Activated naive CD4-positive, alpha-beta T cell treated with anti-CD3 and anti-CD28 coated beads, Interleukin-2, amount 10 ng/mL, durations not matched to agents 7 days and 5 days (primary cell): ENCODE data around the gene TRIOBP.
"Not testable (repeated sequence)": the region's sequence is repeated elsewhere in the genome, so short reads cannot be mapped to it uniquely, and the experiment has no call there.

ENCODE experiments used
- CTCF ChIA-PET: fragments of 350-600 bp; sonication (Branson Sonifier 250); formaldehyde crosslinking; loops from one replicate; lab custom pipeline; 2021; ENCODE audit warnings: antibody characterized with exemption; lab: Charles Lee
- DNase-seq: peaks from one replicate; pipeline ENCODE4 v3.0.0-alpha.2; 2020
- H3K27ac Mint-ChIP-seq: one replicate; pipeline ENCODE4 v1.8.0; 2021; ENCODE audit warnings: mild to moderate bottlenecking, moderate library complexity, mixed read lengths
- H3K27me3 Mint-ChIP-seq: one replicate; pipeline ENCODE4 v1.8.0; 2021; ENCODE audit warnings: mild to moderate bottlenecking, mixed read lengths
- H3K36me3 Mint-ChIP-seq: one replicate; pipeline ENCODE4 v1.8.0; 2021; ENCODE audit warnings: mixed read lengths
- H3K4me1 Mint-ChIP-seq: one replicate; pipeline ENCODE4 v1.8.0; 2021; ENCODE audit warnings: mixed read lengths
- H3K4me3 Mint-ChIP-seq: one replicate; pipeline ENCODE4 v1.8.0; 2021; ENCODE audit warnings: mild to moderate bottlenecking, moderate library complexity, mixed read lengths
- H3K9me3 Mint-ChIP-seq: one replicate; pipeline ENCODE4 v1.8.0; 2021; ENCODE audit warnings: mixed read lengths

Gene TRIOBP

GRCh38 chr22:37690901-37691504, 5.8 kb upstream of the TRIOBP start:
- no peak overlapping the region for H3K27ac Mint-ChIP-seq
- no peak overlapping the region for H3K4me3 Mint-ChIP-seq
- H3K36me3 Mint-ChIP-seq, result peaks cover 40% of the 10 kb centered on the region
- no peaks in the 10 kb centered on the region for H3K27me3 Mint-ChIP-seq
- CTCF ChIA-PET, result interaction anchor here (1.3 to 1.8 kb wide), 2 partner anchors 10 to 48 kb away, joined by 5 to 6 read pairs; no protein-coding TSS in a partner anchor
- H3K9me3 Mint-ChIP-seq, result no peaks in the 10 kb centered on the region
- DNase-seq, result no peak
- H3K4me1 Mint-ChIP-seq, result peaks cover 24% of the 10 kb centered on the region

GRCh38 chr22:37692627-37693285, 4.1 kb upstream of the TRIOBP start:
- CTCF ChIA-PET, result interaction anchor here (1.3 to 1.8 kb wide), 2 partner anchors 11 to 50 kb away, joined by 5 to 6 read pairs; no protein-coding TSS in a partner anchor
- H3K4me3 Mint-ChIP-seq, result no peak overlapping the region
- peaks cover 34% of the 10 kb centered on the region for H3K36me3 Mint-ChIP-seq
- no peak overlapping the region for H3K27ac Mint-ChIP-seq
- H3K27me3 Mint-ChIP-seq, result no peaks in the 10 kb centered on the region
- no peak for DNase-seq
- no peaks in the 10 kb centered on the region for H3K9me3 Mint-ChIP-seq
- H3K4me1 Mint-ChIP-seq, result peaks cover 23% of the 10 kb centered on the region

DNA sequence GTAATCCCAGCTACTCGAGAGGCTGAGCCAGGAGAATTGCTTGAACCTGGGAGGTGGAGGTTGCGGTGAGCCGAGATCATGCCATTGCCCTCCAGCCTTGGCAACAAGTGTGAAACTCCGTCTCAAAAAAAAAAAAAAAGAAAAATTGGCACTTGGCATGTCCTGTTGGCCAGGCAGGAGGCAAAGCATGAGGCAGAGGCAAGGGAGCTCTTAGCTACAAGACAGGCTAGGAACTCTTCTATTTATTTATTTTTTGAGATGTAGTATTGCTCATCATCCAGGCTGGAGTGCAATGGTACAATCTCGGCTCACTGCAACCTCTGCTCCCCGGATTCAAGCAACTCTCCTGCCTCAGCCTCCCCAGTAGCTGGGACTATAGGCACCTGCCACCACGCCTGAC, 2.7 kb upstream of the TRIOBP start:
- not testable (repeated sequence) for DNase-seq, H3K27me3 Mint-ChIP-seq, H3K4me3 Mint-ChIP-seq, H3K27ac Mint-ChIP-seq, H3K9me3 Mint-ChIP-seq
- Mint-ChIP-seq H3K36me3 (peaks cover 25% of the 10 kb centered on the region), H3K4me1 (peaks cover 15% of the 10 kb centered on the region)
- CTCF ChIA-PET, result interaction anchor here (0.6 to 3.0 kb wide), 2 partner anchors 51 to 1249 kb away, joined by 3 to 10 read pairs; no protein-coding TSS in a partner anchor

DNA sequence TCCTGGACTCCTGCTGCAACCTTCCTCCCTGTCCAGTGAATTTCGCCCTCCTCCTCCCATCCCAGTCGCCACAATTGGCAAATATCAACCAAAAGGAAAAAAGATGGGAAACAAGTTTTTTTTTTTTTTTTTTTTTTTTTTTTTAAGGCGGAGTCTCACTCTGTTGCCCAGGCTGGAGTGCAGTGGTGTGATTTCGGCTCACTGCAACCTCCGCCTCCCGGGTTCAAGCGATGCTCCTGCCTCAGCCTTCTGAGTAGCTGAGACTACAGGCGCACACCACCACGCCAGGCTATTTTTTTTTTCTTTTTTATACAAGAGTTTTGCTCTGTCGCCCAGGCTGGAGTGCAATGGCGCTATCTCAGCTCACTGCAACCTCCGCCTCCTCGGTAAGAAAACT, 590 bp upstream of the TRIOBP start:
- CTCF ChIA-PET, result interaction anchor here (1.3 to 3.0 kb wide), 4 partner anchors 10 to 64 kb away, joined by 3 to 10 read pairs (median 5); partner anchors contain the start of gene NOL12
- H3K4me3 Mint-ChIP-seq, result peak overlapping the region; percentile 46
- H3K27ac Mint-ChIP-seq, result peak overlapping the region; percentile 67
- H3K9me3 Mint-ChIP-seq, H3K27me3 Mint-ChIP-seq, DNase-seq: not testable (repeated sequence)
- peaks cover 15% of the 10 kb centered on the region for H3K4me1 Mint-ChIP-seq
- peaks cover 13% of the 10 kb centered on the region for H3K36me3 Mint-ChIP-seq

DNA sequence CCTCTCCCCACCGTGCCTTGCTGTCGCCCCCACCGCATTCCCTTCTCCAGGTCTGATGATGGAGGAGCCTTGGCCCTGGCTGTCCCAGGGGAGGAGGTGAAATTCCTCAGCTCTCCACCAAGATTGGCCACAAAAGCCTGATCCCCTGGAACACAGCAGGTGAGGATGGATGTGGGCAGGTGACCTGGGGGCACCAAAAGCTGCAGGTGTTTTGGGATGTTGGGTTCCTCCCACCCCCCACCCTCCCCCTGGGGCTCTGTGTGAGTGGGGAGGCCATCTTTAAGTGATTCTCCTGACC, 639 bp downstream of the TRIOBP start:
- Mint-ChIP-seq H3K9me3 (no peaks in the 10 kb centered on the region), H3K36me3 (peaks cover 9% of the 10 kb centered on the region), H3K4me1 (peaks cover 15% of the 10 kb centered on the region), H3K27ac (no peak overlapping the region), H3K4me3 (no peak overlapping the region), H3K27me3 (no peaks in the 10 kb centered on the region)
- CTCF ChIA-PET, result interaction anchor here (2.0 kb wide), 1 partner anchor 54 kb away, joined by 7 read pairs; no protein-coding TSS in a partner anchor
- no peak for DNase-seq

- no peaks in the 10 kb centered on the region for H3K27me3 Mint-ChIP-seq
- H3K27ac Mint-ChIP-seq, result no peak overlapping the region
- H3K4me1 Mint-ChIP-seq, result peaks cover 10% of the 10 kb centered on the region
- no peaks in the 10 kb centered on the region for H3K9me3 Mint-ChIP-seq
- H3K4me3 Mint-ChIP-seq, result no peak overlapping the region
- CTCF ChIA-PET, result no interaction called here
- H3K36me3 Mint-ChIP-seq, result no peaks in the 10 kb centered on the region
- no peak for DNase-seq
These were observed 4.4 kb downstream of the TRIOBP start for GRCh38 chr22:37701141-37701786.

DNA sequence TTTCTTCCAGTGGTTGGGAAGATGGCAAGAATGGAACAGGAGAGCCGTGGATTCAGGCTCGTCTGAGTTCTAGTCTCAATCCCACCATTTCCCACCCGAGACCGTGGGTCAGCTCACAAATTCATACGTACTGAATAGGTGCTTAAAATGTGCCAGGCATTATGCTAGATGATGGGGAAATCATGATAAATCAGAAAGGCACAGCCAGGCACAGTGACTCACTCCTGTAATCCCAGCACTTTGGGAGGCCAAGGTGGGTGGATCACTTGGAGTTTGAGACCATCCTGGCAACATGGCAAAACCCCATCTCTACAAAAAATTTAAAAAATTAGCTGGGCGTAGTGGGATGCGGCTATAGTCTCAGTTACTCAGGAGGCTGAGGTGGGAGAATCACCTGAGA, 7.1 kb downstream of the TRIOBP start:
- no peak overlapping the region for H3K4me3 Mint-ChIP-seq

DNA sequence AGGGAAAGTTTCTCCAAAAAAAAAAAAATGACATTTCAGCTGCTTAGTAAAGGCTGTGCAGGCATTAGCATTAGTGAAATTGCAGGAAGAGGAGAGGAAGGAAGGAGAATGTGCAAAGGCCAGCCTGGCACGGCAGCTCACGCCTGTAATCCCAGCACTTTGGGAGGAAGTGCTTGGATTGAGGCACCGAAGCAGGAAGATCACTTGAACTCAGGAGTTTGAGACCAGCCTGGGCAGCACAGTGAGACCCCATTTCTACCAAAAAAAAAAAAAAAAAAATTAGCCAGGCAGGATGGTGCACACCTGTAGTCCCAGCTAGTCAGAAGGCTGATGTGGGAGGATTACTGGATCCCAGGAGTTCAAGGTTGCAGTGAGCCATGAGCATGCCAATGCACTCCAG, 7.8 kb downstream of the TRIOBP start:
- H3K4me3 Mint-ChIP-seq, result no peak overlapping the region

More for the DNA sequence above, 7.1 kb downstream of the TRIOBP start:
- CTCF ChIA-PET, result interaction anchor here (0.6 to 2.1 kb wide), 2 partner anchors 14 to 97 kb away, joined by 3 to 6 read pairs; no protein-coding TSS in a partner anchor
- no peaks in the 10 kb centered on the region for H3K9me3 Mint-ChIP-seq
- DNase-seq, result no peak
- H3K4me1 Mint-ChIP-seq, result no peaks in the 10 kb centered on the region
- H3K27me3 Mint-ChIP-seq, result no peaks in the 10 kb centered on the region
- H3K36me3 Mint-ChIP-seq, result no peaks in the 10 kb centered on the region
- no peak overlapping the region for H3K27ac Mint-ChIP-seq

DNA sequence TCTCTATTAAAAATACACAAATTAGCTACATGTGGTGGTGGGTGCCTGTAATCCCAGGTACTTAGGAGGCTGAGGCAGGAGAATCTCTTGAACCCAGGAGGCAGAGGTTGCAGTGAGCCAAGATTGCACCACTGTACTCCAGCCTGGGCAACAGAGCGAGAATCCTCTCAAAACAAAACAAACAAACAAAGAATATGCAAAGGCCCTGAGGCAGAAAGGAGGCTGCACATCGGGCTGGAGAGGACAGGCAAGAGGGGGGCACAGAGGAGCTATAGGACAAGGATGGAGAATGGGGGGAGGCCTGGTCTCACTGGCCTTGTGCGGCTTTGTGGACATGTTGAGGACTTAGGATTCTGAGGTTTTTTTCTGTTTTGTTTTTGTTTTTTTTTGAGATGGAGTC, 8.4 kb downstream of the TRIOBP start:
- Mint-ChIP-seq H3K4me3 (no peak overlapping the region), H3K9me3 (no peaks in the 10 kb centered on the region), H3K27ac (no peak overlapping the region), H3K4me1 (no peaks in the 10 kb centered on the region), H3K27me3 (no peaks in the 10 kb centered on the region), H3K36me3 (no peaks in the 10 kb centered on the region)
- DNase-seq, result no peak
- CTCF ChIA-PET, result no interaction called here

More for the DNA sequence above, 7.8 kb downstream of the TRIOBP start:
- Mint-ChIP-seq H3K27ac (no peak overlapping the region), H3K27me3 (no peaks in the 10 kb centered on the region), H3K9me3 (no peaks in the 10 kb centered on the region), H3K4me1 (no peaks in the 10 kb centered on the region), H3K36me3 (no peaks in the 10 kb centered on the region)
- CTCF ChIA-PET, result no interaction called here
- DNase-seq, result no peak

- H3K27me3 Mint-ChIP-seq, result no peaks in the 10 kb centered on the region
- no peak overlapping the region for H3K4me3 Mint-ChIP-seq
- H3K27ac Mint-ChIP-seq, result no peak overlapping the region
- no peak for DNase-seq
- H3K4me1 Mint-ChIP-seq, result no peaks in the 10 kb centered on the region
- H3K9me3 Mint-ChIP-seq, result no peaks in the 10 kb centered on the region
- CTCF ChIA-PET, result no interaction called here
- no peaks in the 10 kb centered on the region for H3K36me3 Mint-ChIP-seq
These were observed 12.0 kb downstream of the TRIOBP start for GRCh38 chr22:37708580-37709444.

DNA sequence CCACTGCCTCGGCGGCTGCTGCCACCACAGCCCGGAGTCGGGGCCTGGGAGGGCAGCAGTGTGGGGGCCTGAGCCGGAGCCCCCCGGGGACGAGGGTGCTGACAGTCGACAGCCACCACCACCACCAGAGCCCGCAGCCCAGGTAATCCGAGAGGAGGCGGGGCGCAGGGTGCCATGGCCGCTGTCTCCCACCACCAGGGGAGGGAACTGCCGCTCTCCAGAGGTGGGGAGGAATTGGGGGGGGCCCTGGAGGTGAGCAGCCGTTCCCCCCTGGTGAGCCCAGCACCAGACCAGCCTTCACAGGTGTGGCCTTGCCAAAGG, 12.6 kb downstream of the TRIOBP start:
- Mint-ChIP-seq H3K27ac (no peak overlapping the region), H3K9me3 (no peaks in the 10 kb centered on the region), H3K4me1 (no peaks in the 10 kb centered on the region), H3K27me3 (no peaks in the 10 kb centered on the region), H3K4me3 (no peak overlapping the region), H3K36me3 (no peaks in the 10 kb centered on the region)
- no peak for DNase-seq
- CTCF ChIA-PET, result no interaction called here

GRCh38 chr22:37710675-37711074, 13.8 kb downstream of the TRIOBP start:
- CTCF ChIA-PET, result no interaction called here
- Mint-ChIP-seq H3K4me3 (no peak overlapping the region), H3K4me1 (no peaks in the 10 kb centered on the region), H3K27me3 (no peaks in the 10 kb centered on the region), H3K27ac (no peak overlapping the region), H3K36me3 (no peaks in the 10 kb centered on the region), H3K9me3 (no peaks in the 10 kb centered on the region)
- DNase-seq, result no peak

DNA sequence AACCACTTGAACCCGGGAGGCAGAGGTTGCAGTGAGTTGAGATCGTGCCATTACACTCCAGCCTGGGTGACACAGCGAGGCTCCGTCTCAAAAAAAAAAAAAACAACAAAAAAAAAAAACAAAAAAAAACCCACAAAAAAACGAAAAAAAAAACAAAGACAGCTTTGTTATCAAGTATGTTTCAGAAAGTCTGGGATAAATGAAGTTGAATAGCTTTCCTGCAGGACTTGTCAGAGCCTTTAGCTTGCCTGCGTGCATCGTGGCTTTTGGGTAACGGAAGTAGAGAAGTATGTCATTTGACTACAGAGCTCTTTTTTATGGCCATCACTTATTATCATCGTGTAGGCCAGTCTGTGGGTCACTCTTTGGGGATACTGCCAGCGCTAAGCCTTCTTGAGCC, 14.6 kb downstream of the TRIOBP start:
- CTCF ChIA-PET, result no interaction called here
- Mint-ChIP-seq H3K36me3 (no peaks in the 10 kb centered on the region), H3K9me3 (no peaks in the 10 kb centered on the region), H3K27ac (no peak overlapping the region), H3K27me3 (no peaks in the 10 kb centered on the region), H3K4me1 (no peaks in the 10 kb centered on the region), H3K4me3 (no peak overlapping the region)
- no peak for DNase-seq

DNA sequence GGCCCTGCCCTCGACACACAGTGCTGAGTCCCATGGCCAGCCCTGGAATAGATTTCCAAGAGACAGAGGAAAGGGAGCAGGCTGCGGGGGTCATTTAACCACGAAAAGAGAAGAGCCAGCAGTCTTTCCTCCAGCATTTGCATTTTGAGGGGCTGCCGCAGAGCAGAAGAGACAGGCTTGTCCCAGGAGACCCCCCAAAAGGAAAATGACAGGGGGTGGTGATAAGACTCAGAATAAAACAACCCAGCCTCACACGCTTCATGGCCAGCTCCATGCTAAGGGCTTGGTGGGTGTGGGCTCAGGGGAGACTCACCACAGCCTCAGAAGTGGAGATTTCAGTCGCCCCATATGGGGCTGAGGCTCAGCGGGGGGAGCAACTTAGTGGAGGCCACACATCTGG, 16.9 kb downstream of the TRIOBP start:
- Mint-ChIP-seq H3K36me3 (no peaks in the 10 kb centered on the region), H3K27me3 (no peaks in the 10 kb centered on the region), H3K9me3 (no peaks in the 10 kb centered on the region), H3K4me1 (no peaks in the 10 kb centered on the region), H3K4me3 (no peak overlapping the region), H3K27ac (no peak overlapping the region)
- CTCF ChIA-PET, result interaction anchor here (0.6 kb wide), 1 partner anchor 965 kb away, joined by 3 read pairs; no protein-coding TSS in a partner anchor
- DNase-seq, result no peak
